Measurements from ENCODE around the gene HAND2.

HAND2 gene

GRCh38 chr4:173488074-173488473 lies 42.0 kb downstream of the HAND2 start:
- H3K4me3 ChIP-seq (ENCODE audit: extremely low read depth, insufficient read depth, low read length, poor library complexity, severe bottlenecking): no peak overlapping the region
- WGBS, 2 experiments (ENCODE audit: insufficient coverage in 2 of 2): no CpG with 5 or more reads among the region's 1 CpG

GRCh38 chr4:173486714-173487392 lies 43.2 kb downstream of the HAND2 start:
- H3K9me3 ChIP-seq (ENCODE audit: control insufficient read depth, low read length): no peaks in the 10 kb centered on the region
- WGBS, 2 experiments (ENCODE audit: insufficient coverage in 2 of 2): no CpG with 5 or more reads among the region's 1 CpG
- no peaks in the 10 kb centered on the region for H3K36me3 ChIP-seq (ENCODE audit: control insufficient read depth, insufficient read depth, low read length)
- H3K4me3 ChIP-seq (ENCODE audit: extremely low read depth, insufficient read depth, low read length, poor library complexity, severe bottlenecking): no peak overlapping the region
- no peak overlapping the region for H3K27ac ChIP-seq (ENCODE audit: low read depth, low read length, severe bottlenecking)
- peaks cover 23% of the 10 kb centered on the region for H3K4me1 ChIP-seq (ENCODE audit: control insufficient read depth, insufficient read depth, low read length, poor library complexity, severe bottlenecking)

More at GRCh38 chr4:173488074-173488473, 42.0 kb downstream of the HAND2 start:
- no peak overlapping the region for H3K27ac ChIP-seq (ENCODE audit: low read depth, low read length, severe bottlenecking)
- peaks cover 23% of the 10 kb centered on the region for H3K4me1 ChIP-seq (ENCODE audit: control insufficient read depth, insufficient read depth, low read length, poor library complexity, severe bottlenecking)
- no peaks in the 10 kb centered on the region for H3K36me3 ChIP-seq (ENCODE audit: control insufficient read depth, insufficient read depth, low read length)
- H3K9me3 ChIP-seq (ENCODE audit: control insufficient read depth, low read length): no peaks in the 10 kb centered on the region

GRCh38 chr4:173485164-173485563 lies 44.9 kb downstream of the HAND2 start:
- WGBS, 2 experiments (ENCODE audit: insufficient coverage in 2 of 2): 100% methylated on average over 1 of the region's 1 CpG; no CpG with 5 or more reads in 1 of the 2 experiments
- no peaks in the 10 kb centered on the region for H3K9me3 ChIP-seq (ENCODE audit: control insufficient read depth, low read length)

GRCh38 chr4:173482330-173482931 lies 47.6 kb downstream of the HAND2 start:
- Histone ChIP-seq H3K9me3 (ENCODE audit: control insufficient read depth, low read length) (no peaks in the 10 kb centered on the region), H3K4me1 (ENCODE audit: control insufficient read depth, insufficient read depth, low read length, poor library complexity, severe bottlenecking) (peaks cover 8% of the 10 kb centered on the region), H3K36me3 (ENCODE audit: control insufficient read depth, insufficient read depth, low read length) (no peaks in the 10 kb centered on the region), H3K4me3 (ENCODE audit: extremely low read depth, insufficient read depth, low read length, poor library complexity, severe bottlenecking) (no peak overlapping the region), H3K27ac (ENCODE audit: low read depth, low read length, severe bottlenecking) (no peak overlapping the region)
- WGBS, 2 experiments (ENCODE audit: insufficient coverage in 2 of 2): 67% methylated on average over 1 of the region's 1 CpG; no CpG with 5 or more reads in 1 of the 2 experiments

More at GRCh38 chr4:173485164-173485563, 44.9 kb downstream of the HAND2 start:
- Histone ChIP-seq H3K4me1 (ENCODE audit: control insufficient read depth, insufficient read depth, low read length, poor library complexity, severe bottlenecking) (peaks cover 9% of the 10 kb centered on the region), H3K27ac (ENCODE audit: low read depth, low read length, severe bottlenecking) (no peak overlapping the region), H3K36me3 (ENCODE audit: control insufficient read depth, insufficient read depth, low read length) (no peaks in the 10 kb centered on the region), H3K4me3 (ENCODE audit: extremely low read depth, insufficient read depth, low read length, poor library complexity, severe bottlenecking) (no peak overlapping the region)

GRCh38 chr4:173478913-173479283 lies 51.1 kb downstream of the HAND2 start:
- Histone ChIP-seq H3K4me3 (ENCODE audit: extremely low read depth, insufficient read depth, low read length, poor library complexity, severe bottlenecking) (no peak overlapping the region), H3K27ac (ENCODE audit: low read depth, low read length, severe bottlenecking) (no peak overlapping the region), H3K36me3 (ENCODE audit: control insufficient read depth, insufficient read depth, low read length) (no peaks in the 10 kb centered on the region), H3K4me1 (ENCODE audit: control insufficient read depth, insufficient read depth, low read length, poor library complexity, severe bottlenecking) (no peaks in the 10 kb centered on the region), H3K9me3 (ENCODE audit: control insufficient read depth, low read length) (no peaks in the 10 kb centered on the region)
- no CpG with 5 or more reads among the region's 4 CpGs for WGBS, 2 experiments (ENCODE audit: insufficient coverage in 2 of 2)

- Histone ChIP-seq H3K27ac (ENCODE audit: low read depth, low read length, severe bottlenecking) (no peak overlapping the region), H3K4me3 (ENCODE audit: extremely low read depth, insufficient read depth, low read length, poor library complexity, severe bottlenecking) (no peak overlapping the region), H3K36me3 (ENCODE audit: control insufficient read depth, insufficient read depth, low read length) (no peaks in the 10 kb centered on the region), H3K4me1 (ENCODE audit: control insufficient read depth, insufficient read depth, low read length, poor library complexity, severe bottlenecking) (no peaks in the 10 kb centered on the region), H3K9me3 (ENCODE audit: control insufficient read depth, low read length) (no peaks in the 10 kb centered on the region)
- WGBS, 2 experiments (ENCODE audit: insufficient coverage in 2 of 2): 85 to 94% methylated on average over 2 to 4 of the region's 5 CpGs
Measured at GRCh38 chr4:173478201-173478912, 51.7 kb downstream of the HAND2 start.

GRCh38 chr4:173477016-173477415 lies 53.0 kb downstream of the HAND2 start:
- Histone ChIP-seq H3K36me3 (ENCODE audit: control insufficient read depth, insufficient read depth, low read length) (no peaks in the 10 kb centered on the region), H3K9me3 (ENCODE audit: control insufficient read depth, low read length) (no peaks in the 10 kb centered on the region), H3K27ac (ENCODE audit: low read depth, low read length, severe bottlenecking) (no peak overlapping the region), H3K4me1 (ENCODE audit: control insufficient read depth, insufficient read depth, low read length, poor library complexity, severe bottlenecking) (no peaks in the 10 kb centered on the region), H3K4me3 (ENCODE audit: extremely low read depth, insufficient read depth, low read length, poor library complexity, severe bottlenecking) (no peak overlapping the region)
- 80% methylated on average over 1 of the region's 1 CpG; no CpG with 5 or more reads in 1 of the 2 experiments for WGBS, 2 experiments (ENCODE audit: insufficient coverage in 2 of 2)

All from mesodermal cell (in vitro differentiated cells).